Amniotic epithelial cell (primary cell): Measurements from ENCODE around the gene MROH2B.

Experiments used
- DNase-seq: peaks from one replicate; pipeline ENCODE4 v3.0.0-alpha.2; 2010; ENCODE audit warnings: low read depth

Gene MROH2B

DNA sequence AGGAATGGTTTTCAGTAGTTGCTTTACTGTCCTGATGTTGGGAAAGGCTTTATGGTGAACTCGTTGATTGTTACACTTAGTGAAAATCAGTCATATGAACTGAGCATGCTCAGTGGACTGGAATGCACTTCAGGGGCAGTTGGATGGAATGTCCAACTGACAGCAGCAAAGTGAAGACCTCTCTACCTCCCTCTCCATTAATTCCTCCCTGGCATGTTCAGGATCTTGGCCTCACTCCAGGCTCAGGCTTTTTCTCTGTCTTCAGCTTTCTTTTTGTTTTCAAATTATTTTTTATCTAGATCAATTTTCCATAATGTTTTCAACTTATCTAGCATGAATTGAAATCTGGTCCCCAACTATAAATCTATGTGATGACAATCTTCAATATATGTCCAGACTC, at the start of gene MROH2B:
MROH2B (minus strand) TSS at position 101 of the 400 bp plus-strand sequence. CDS start 490 bp downstream, outside the sequence.
- DNase-seq = no peak

DNA sequence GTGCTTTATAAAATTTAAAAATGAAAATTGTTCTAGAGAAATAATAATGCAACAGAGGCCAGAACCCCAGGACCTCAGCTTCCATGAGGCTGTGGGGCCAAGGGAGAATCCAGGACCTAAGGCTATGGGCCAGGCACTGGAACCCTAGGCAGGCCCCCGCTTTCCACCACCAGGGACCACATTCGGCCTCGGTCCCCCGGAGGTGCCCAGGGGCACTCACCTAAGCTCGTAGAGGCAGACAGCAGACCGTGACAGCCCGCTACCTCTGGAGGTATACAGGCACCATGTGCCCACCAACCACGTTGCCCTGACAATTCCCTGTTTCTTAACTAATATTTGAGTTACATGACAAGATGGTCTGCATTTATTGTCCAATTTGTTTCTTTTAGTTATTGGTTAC, 49.5 kb upstream of the MROH2B start:
- no peak for DNase-seq

DNA sequence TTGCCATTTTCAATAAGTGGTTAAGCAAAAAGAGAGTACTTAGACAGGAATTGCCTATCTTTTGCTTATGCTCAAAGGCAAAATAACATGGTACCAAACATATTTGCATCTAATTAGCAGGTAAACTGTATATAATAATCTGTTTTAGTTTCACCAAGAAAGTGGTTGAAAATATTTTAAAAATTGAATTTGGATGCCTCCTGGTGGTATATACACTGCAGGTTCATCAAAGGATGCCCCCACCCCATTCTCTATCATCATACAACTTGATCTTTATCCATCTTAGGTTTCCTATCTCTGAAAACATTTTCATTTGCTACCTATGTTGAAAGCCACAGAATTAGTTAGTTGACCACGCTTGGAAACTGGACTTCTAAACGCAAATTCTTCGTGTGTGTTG, 47.0 kb upstream of the MROH2B start:
- DNase-seq = no peak

DNA sequence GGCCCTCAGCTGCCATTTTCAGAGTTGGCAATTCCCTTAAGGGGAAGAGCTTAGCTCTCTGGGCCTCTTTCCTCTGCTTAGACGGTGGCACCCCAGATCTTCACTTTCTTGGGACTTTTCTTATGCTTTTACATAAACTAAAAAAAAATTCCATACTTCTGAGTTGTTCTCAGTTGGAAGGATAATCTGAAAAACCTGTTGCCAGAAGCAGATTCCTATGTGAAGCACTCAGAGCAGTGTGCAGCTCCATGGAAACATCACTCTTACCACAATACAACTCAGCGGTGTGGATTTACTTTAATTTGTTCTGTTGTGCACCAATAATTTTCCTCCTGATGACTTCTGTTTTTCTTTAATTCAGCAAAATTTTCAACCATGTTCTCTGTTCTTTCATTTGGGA, 44.1 kb upstream of the MROH2B start:
- no peak for DNase-seq

DNA sequence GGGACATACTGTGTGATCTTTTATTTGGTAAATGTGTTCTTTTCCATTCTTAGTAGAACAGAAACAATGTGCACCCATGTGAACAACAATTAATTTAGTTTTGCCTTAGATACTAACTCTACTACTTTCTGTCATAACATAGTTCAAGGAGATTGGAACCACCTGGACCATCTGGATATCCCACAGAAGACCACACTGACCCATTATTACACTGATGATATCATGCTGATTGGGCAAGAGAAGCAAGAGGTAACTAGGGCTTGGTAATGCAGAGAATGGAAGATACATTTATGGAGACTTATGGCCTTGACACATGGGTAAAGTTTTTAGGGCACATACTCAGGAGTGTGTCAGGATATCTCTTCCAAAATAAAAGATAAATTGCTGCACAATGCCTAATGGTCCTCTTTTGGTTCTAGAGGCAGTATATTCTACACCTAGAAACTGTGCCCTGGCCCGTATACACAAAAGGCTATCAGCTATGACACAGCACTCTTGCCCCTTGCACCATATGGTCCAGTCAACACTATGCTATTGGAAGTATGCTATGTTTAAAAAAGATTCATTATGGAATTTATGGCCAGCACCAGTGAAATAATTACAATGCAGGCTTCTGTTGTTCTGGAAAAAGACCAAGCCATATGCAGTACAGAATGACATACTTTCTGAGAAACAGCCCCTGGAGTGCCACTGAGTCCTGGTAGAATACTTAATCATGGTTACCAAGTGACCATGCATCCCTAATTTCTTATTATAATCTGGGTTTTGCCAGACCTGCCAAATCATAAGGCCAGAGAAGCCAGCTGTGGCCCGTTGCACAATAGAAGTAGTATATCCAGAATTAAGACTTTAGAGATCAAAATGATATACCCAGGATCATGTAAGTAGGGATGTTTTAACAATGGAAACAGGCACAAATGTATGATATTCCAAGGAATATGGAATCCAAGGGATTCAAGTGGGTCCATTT, 41.6 kb upstream of the MROH2B start:
- DNase-seq = no peak

DNA sequence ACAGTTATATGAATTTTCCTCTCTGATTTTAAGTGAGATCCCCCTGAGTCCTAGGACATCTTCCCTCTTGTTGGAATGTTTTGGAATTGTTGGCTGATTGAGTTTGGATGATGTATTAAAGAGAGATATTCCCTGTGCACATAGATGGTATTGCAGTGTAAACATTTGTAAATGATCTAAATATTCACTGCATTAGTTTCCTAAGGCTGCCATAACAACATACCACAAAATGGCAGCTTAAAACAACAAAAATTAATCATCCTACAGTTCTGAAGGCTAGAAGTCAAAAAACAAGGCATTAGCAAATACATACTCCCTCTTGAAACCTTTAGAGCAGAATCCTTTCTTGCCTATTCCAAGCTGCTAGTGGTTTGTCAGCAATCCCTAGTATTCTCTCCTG, 38.0 kb upstream of the MROH2B start:
- DNase-seq = no peak

DNA sequence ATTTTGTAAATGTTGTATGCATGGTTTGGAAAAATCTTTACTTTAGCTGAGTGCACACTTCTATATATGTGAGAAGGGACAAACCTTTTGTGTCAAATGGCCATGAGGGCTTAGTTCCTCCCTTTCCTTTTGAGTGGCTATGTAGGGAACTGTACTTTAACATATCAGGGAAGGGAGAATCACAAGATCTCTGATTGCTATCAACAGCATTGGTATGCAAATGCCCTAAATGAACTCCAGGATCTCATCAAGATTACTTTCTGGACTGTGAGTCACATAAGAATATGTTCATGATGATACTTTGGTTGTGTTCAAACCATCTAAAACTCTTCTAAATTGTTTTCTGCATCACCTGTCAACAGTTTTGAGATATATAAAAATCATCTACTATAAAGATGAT, 31.2 kb upstream of the MROH2B start:
- DNase-seq = no peak

DNA sequence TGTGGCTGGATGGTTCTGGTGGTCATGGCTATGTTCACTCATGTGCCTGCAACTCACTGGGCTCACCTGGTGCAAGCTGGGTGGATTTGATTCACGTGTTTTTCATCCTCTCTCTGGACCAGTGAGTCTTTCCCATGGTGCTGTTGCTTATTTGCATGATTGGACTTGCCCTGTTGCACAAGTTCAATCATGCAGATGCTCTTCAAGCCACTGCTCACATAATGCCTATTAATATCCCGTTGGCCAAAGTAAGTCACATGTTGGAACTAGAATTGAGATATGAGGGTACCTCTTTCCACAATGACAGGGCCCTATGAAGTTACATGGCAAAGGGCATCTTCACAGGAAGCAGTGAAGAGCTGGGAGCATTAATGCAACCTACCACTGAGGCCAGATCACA, 26.5 kb upstream of the MROH2B start:
- DNase-seq = no peak

DNA sequence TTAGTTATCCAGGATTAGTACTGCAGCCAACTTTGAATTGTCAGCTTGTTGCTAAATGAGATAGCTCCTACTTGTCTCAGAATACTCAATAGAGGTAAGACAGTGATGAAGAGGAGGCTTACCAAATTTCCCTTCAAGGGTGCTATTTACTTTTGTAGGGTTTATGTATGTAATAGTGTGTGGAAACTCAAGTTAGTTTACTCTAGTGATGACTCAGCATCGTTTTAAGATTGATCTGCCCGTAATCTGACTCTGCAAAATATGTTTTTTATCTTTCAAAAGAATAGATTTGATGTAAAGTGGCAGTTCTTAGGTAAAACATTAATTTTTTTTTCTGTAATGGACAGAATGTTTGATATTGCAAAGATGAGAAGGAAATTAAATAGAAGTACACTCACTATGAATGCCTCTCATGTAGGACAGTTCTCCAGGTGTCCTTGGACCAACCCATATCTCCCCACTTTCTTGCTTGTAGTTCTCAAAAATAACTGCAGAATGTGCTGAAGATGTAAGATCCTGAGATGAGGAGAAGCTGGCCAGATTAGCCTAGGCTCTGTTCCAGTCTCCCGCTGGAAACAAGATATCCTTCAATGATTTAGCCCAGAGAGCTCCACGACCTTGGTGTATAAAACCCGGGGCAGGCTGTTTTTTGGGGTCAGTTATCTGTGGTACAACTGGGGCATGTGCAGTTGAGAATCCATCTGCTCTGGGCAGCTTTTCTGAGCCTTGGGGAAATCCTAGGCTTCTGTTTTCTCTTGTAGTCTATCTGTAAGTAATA, 24.4 kb upstream of the MROH2B start:
- no peak for DNase-seq

DNA sequence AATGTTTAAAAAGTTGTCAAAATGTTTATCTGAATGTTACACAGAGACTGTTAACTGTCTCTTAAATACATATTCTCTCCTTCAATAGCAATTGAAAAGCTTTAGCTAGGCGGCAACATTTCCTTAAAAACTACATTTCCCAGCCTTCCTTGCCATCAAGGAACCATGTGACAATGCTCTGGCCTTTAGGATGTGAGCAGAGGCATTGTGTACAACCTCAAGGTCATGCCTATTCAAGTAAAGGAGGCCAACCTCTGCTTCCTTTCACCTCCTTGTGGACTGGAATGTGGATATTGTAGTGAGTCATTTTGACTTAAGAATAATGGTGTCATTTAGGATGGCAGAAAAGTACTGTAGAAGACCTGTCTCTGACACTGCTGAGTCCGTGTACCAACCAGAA, 23.7 kb upstream of the MROH2B start:
- DNase-seq = no peak

DNA sequence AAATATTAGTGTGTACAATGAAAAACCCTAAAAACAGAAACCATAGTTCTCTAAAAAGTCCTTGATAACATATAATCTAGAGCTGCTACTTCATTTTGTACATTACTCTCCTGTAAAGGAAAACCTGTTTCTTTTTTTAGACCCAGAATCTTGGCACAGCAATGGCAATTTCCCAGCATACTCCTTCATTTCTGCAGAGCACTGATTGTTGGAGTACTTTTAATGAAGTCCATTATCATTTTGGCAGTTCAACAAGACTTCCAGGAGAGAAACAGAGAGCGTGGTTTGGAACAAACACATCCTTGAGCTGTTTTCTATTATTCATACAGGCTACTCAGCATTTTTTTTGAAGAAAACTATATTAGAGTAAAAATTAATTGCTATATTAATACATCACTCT, 22.7 kb upstream of the MROH2B start:
- no peak for DNase-seq

DNA sequence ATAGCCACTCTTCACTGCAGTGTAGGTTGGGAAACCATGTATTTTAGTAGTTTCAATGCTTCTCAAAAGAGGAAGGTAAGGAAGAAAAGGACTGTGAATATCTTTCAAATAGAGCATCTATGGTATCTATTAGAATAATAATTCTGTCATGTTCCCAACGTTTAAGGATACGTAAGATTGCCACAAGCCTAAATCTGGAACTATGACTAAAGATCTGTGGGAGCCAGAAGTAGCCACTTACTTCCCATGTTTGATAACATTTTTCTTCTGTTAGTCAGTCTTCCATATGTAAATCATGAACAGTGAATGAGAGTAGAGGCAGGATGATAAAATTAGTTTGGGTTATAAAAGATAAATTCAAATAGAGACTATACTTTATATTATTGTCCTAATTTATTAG, 16.3 kb upstream of the MROH2B start:
- DNase-seq = no peak

DNA sequence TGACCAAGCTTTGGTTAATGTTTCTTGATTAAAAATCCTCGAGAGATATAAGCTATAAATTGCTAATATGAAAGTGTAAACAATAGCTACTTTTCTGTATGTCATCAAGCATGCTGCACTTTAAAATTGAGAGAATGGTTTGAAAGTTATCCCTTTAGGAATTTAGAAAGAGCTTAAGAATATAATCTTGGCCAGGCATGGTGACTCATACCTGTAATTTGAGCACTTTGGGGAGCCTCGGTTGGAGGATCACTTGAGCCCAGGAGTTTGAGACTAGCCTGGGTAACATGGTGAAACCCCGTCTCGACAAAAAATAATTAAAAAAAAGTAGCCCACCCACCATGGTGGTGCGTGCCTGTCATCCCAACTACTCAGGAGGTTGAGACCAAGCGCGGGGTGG, 12.2 kb upstream of the MROH2B start:
- no peak for DNase-seq

DNA sequence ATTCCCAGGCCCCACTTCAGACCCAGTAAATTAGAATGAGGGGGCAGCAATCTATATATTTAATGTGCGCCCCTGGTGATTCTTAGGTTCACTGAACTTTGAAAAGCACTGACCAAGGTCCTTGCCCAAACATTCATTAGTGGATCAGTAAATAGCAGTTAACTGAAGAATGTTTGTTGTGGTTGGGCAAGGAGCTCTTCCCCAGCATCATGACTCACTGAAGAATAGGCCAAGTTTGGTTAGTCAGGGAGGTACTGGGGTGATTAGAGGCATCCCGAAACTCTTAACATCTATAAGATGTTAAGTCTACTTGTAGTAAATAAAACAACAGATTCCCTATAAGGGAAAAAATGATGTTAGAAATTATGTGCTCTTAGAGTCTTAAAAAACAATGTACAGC, 833 bp upstream of the MROH2B start:
- DNase-seq = no peak

DNA sequence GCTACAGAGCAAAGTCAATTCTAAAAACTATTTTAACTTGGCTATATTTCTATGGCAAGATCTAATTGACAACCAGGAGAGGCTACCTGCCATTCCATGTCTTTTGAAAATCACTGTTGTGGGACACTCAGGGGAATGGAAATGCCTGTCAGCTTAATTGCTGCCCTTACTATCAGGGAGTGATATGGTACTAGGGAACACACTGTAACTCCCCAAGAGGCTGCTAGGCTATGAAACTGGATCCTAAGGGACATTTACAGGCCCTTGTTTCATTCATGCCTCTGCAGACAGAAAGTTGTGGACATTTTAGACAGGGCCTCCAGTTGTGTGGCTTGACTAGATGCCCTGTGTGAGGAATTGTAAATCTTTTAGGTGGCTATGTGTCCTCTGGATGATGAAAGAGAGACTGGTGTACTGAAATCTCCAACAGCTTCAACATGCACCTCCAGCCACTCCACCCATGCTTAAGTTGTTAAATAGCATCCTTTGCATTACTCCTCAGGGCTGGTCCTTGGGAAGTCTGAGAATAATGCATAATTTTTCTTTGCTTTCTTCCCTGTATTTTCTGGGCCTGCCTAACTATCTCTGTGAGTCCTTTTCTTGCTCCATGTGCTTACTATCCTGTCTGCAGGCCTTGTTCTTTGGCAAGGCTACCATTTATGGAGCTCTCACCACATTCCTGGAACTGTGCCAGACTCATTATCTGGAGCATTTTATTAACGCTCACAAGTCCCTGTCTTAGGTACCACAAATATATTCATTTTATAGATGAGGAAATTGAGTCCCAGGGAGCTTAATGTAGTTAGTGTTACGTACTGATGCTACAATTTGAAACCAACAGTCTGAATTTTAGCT, 3.2 kb downstream of the MROH2B start:
- no peak for DNase-seq

DNA sequence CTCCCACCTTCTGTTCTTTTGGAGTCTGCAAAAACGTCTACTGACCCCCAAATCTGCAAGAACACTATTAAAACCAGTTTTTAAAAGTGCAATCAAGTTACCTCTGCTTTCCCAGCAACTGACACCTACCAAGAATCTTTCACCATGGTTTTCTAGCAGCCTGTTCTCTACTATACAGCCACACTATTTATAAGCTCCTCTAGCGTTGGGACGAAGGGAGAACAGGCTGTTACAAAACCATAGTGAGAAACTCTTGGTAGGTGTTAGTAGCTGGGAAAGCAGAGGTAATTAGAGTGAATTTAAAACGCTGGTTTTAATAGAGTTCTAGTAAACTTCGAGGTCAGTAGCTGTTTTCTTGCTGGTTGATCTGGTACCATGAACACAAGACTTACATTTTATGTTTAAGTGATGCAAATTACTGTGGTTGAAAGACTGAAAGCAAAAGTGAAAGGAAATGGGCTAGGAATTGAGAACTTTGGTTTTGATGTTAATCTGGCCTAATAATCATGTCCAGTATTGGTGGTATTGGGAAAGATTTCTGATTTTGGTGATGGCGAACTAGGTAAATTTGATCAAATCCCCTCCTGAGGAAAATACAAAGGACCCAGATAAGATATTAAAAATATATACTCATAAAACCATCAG, 5.3 kb downstream of the MROH2B start:
- DNase-seq = no peak

DNA sequence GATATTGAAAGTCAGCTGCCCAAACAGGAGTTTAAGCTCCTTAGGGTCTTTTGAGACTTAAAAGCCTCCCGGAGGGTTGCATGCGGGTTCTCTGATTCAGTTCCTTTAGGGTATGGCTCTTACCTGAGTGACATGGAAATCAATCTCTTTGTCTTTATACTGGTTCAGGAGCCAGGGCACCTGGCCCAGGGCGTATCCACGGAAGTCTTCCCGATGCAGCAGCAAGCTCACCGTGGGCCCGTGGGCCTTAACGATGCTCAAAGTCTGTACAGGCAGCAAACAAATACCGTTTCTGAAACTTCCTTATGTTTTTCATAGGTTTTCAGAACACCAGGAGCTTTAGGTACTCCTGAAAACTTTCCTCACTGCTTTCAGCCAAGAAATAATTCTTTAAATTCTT, 13.2 kb downstream of the MROH2B start:
- DNase-seq = no peak

DNA sequence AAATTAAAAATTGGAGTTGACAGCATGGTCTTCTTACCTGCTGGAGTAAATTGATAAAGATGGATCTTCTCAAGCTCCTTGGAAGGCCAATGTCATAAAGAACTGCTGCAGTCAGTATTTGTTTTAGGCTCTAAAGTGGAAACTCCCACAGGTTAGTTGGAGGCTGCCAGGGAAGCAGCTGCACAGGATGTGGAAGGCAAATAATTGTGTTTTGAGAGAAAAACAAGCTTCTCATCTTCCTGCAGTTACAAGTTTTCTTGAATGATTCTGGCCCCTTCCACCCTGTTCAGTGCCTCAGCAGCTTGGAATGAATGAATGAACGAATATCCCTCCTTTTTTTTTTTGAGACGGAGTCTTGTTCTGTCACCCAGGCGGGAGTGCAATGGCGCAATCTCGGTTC, 13.9 kb downstream of the MROH2B start:
- DNase-seq = no peak

DNA sequence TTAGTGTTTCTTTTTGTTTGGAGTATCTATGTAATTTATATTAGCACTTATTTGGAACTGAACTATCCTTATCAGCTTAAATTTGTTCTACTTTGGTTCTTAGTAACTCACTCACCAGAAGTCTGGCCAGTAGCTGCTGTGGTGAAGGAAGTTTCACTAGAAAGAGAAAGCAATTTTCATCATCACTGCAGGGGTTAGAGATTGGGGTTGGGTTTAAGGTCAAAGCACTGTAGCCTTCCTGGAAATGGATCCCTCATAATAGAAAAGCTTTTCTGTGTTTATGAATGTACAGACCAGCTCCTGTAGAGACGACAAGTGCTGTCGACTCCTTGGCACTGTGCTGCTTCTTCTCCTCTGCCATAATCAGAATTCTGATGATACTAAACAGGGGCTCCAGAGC, 22.2 kb downstream of the MROH2B start:
- no peak for DNase-seq

DNA sequence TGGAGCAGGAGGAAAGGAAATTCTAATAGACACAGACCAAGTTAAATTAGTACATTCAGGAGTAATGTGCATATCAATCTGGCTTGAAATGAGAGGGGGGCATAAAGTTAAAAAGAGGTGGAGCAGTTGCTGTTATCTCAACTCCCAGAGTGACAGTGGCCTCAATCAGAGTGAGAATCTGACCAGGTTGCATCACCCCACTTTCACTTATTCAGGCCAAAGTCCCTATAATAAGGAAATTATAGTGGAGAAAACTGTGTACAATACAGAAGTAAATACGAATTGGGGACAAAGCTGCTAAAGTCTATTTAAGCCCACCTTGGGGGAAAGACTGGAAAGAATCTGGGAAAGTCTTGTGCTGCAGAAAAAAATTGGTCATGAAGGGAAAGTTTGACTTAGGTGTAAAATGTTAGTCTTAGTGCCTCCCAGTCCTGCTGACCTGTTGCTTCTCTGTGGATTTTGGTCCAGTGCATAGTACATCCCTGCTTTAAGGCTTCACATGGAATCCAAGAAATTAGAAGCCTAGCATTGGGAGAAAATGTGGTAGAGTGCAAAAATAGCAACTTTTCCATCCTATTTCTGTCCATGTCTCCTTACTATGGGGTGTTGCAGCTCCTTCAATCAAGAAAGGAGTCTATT, 27.9 kb downstream of the MROH2B start:
- DNase-seq = no peak

DNA sequence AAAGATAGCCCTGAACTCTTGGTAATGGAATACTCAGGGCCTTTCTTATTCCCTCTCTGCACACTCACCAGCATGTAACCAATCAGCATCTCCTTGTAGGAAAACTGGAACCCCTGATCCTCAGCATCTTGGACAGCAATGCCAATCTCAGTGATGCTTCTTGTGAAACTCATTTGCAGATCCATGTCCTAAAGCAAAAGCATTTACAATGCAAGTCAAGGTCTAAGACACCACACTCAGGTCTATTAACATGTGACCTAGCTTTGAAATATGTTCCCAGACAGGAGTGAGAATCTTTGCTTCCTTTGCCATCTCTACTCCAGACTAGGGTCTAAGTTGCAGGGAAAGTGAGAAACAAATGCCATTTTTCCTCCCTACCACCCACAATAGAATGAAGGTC, 38.2 kb downstream of the MROH2B start:
- no peak for DNase-seq
